Measurements from ENCODE around the gene RAB40B. TPM values are rescaled to one million over a fixed set of nuclear protein-coding genes. Genes with fewer than 3 reads are reported as not detected.

Gene RAB40B
- total RNA-seq, 1 experiment from 2014 or later: 22.1 TPM

DNA sequence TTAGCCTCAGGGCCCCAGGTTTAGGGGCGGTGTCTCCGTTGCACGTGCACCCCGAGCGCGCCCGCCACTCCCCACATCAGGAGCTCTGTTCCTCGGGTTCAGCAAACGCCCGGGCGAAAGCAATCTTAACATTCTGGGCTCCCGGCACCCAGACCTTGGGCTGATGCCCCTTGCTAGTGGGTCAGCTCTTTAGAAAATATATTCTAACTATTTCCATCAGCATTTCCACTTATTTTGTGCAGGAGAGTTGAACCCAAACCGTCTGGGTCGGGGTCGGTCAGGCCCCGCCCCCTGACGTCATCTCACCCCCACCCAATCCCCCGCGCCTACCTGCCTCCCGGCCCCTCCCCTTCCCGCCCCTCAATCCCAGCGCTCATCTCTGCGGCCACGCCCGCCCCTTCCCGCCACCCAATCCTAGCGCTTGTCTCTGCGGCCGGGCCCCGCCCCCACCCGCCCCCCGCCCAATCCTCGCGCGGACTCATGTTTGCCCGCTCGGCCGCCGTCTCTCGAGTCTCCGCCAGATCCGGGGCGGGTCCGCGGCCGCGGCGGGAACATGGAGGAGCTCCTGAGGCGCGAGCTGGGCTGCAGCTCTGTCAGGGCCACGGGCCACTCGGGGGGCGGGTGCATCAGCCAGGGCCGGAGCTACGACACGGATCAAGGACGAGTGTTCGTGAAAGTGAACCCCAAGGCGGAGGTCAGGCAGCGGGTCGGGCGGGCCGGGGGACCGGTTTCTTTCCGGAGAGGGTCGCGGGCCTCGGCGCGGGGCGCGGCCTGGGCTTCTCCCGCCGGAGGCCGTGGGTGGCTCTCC lies 17.9 kb upstream of the RAB40B start, which contains the start of gene FN3KRP (continued):
- TF ChIP-seq ZBTB33 (IDR thresholded peaks at IDR 0.05; ENCODE audit: extremely low read depth, insufficient replicate concordance, low read length): peak; percentile 87

DNA sequence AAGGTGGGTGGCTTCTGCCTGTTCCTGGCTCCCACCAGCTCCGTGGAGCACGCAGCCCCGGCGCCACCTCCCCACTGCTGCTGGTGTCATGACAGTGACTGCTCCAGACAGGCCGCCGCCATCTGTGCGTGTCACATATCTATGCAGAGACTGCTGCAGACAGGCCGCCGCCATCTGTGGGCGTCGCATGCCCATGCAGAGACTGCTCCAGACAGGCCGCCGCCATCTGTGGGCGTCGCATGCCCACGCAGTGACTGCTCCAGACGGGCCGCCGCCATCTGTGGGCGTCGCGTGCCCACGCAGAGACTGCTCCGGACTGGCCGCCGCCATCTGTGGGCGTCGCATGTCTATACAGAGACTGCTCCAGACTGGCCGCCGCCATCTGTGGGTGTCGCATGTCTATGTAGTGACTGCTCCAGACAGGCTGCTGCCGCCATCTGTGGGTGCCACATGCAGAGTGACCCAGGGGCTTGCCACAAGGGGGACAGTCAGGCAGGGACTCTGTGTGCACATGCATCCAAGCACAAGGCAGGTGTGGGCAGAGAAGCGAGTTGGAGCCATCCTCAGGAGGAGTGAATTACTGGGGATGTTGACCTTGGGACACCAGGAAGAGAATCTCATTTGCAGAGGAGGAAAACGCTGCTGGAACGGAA lies 14.7 kb upstream of the RAB40B start:
- BruUV-seq (replicated peaks): no TSS peak
- ChIA-PET RAD21 (ENCODE audit: low non-redundant PET in 1 of 2, low total read pairs in 2 of 2, uncharacterized antibody in 2 of 2, unreplicated experiment in 2 of 2) (no interaction called here), CTCF (no interaction called here), POLR2A (no interaction called here)
- no peak for DNase-seq (ENCODE audit: low read depth, low spot score)
- peaks cover 7 to 16% of the 10 kb centered on the region in 2 experiments; a peak in 3 of 4 replicates for H3K4me1 ChIP-seq (ENCODE audit: control insufficient read depth in 1 of 2, insufficient read depth in 2 of 2, low read length in 2 of 2)
- H3K9me3 ChIP-seq (ENCODE audit: control insufficient read depth in 1 of 2, insufficient read depth in 1 of 2, low read depth in 1 of 2, low read length in 2 of 2): no peaks in the 10 kb centered on the region; a peak in 1 of 4 replicates
- peaks cover 15% of the 10 kb centered on the region for H3K79me2 ChIP-seq (ENCODE audit: insufficient read depth, low read length)
- no peak overlapping the region for H3K4me2 ChIP-seq (ENCODE audit: low read length)
- H3K9me2 ChIP-seq (ENCODE audit: insufficient read depth): no peaks in the 10 kb centered on the region
- no peaks in the 10 kb centered on the region for H3K27me3 ChIP-seq (ENCODE audit: insufficient read depth, low read length)
- no peak overlapping the region for H3K9ac ChIP-seq (ENCODE audit: low read length)
- H3K36me3 ChIP-seq (ENCODE audit: control insufficient read depth in 1 of 2, insufficient read depth in 2 of 2, low read length in 2 of 2): no peaks in the 10 kb centered on the region; a peak in 2 of 4 replicates
- no peak overlapping the region; the same call in 1 of the 2 replicates for H3K27ac ChIP-seq (ENCODE audit: low read depth, low read length)
- H4K20me1 ChIP-seq (ENCODE audit: insufficient read depth): no peaks in the 10 kb centered on the region
- H2AFZ ChIP-seq (ENCODE audit: low read depth, low read length, poor library complexity, severe bottlenecking): no peak overlapping the region
- no peak for ATAC-seq
- TF ChIP-seq ZFX (IDR thresholded peaks at IDR 0.05): no peak
- TF ChIP-seq CBX3 (IDR thresholded peaks at IDR 0.05; ENCODE audit: low read depth): no peak
- no peak for TF ChIP-seq POLR2AphosphoS5 (IDR thresholded peaks at IDR 0.05; ENCODE audit: low read depth, low read length)
- TF ChIP-seq YY1 (IDR thresholded peaks at IDR 0.05; ENCODE audit: extremely low read depth, insufficient replicate concordance, low read depth, low read length): no peak
- no peak for TF ChIP-seq SRF (IDR thresholded peaks at IDR 0.05; ENCODE audit: low read depth)
- no peak for TF ChIP-seq CEBPB (IDR thresholded peaks at IDR 0.05; ENCODE audit: low read depth)
- TF ChIP-seq CTCF (IDR thresholded peaks at IDR 0.05 in 2 of 3, conservative IDR thresholded peaks at IDR 0.05 in 1 of 3; ENCODE audit: borderline replicate concordance in 1 of 3, insufficient read depth in 1 of 3, low read depth in 2 of 3, low read length in 2 of 3): no peak
- no peak for TF ChIP-seq EZH2phosphoT487 (IDR thresholded peaks at IDR 0.05; ENCODE audit: borderline replicate concordance)
- no peak for TF ChIP-seq ELF1 (IDR thresholded peaks at IDR 0.05; ENCODE audit: borderline replicate concordance, low read depth)
- no peak for TF ChIP-seq EGR1 (IDR thresholded peaks at IDR 0.05; ENCODE audit: low read depth)
- TF ChIP-seq TCF7L2 (IDR thresholded peaks at IDR 0.05; ENCODE audit: borderline replicate concordance, extremely low read depth, insufficient read depth, insufficient read length): no peak
- no peak for TF ChIP-seq FOSL1 (IDR thresholded peaks at IDR 0.05; ENCODE audit: low read depth)
- intact Hi-C loops (cut with micrococcal nuclease): no loop called here
- H3K4me3 ChIP-seq (replicated peaks in 1 of 2; ENCODE audit: low read depth in 1 of 2, low read length in 2 of 2): no peak overlapping the region
